GM12873 (cell line): ENCODE measurements around the gene ATF4.

Experiments
- TF ChIP-seq, protein P1 (sequence below): IDR thresholded peaks from 2 replicates; pipeline ENCODE4 v1.5.1; 2012; ENCODE audit warnings: low read depth, mild to moderate bottlenecking, moderate library complexity, low read length, control low read depth; ENCODE audit not compliant: insufficient read depth; ENCODE audit errors: missing control alignments

The ATF4 gene

DNA sequence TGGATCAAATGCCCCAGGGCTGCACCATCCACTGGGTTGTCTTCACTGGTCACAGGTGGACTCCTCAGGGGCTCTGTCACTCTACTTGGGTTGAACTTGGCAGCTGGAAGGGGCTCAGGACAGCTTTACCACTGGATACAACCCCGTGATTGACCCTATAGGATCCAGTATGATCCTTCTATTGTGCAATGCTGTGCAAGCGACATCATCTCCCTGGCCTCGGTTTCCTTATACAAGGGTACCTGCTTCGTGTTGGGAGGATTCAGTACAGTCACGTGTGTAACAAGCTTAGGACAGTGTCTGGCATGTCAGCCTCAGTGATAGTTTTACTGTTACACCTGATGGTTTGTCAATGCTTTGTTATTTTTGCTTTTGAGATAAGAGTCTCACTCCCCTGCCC lies 38.8 kb upstream of the ATF4 start:
- TF ChIP-seq, protein P1, sequence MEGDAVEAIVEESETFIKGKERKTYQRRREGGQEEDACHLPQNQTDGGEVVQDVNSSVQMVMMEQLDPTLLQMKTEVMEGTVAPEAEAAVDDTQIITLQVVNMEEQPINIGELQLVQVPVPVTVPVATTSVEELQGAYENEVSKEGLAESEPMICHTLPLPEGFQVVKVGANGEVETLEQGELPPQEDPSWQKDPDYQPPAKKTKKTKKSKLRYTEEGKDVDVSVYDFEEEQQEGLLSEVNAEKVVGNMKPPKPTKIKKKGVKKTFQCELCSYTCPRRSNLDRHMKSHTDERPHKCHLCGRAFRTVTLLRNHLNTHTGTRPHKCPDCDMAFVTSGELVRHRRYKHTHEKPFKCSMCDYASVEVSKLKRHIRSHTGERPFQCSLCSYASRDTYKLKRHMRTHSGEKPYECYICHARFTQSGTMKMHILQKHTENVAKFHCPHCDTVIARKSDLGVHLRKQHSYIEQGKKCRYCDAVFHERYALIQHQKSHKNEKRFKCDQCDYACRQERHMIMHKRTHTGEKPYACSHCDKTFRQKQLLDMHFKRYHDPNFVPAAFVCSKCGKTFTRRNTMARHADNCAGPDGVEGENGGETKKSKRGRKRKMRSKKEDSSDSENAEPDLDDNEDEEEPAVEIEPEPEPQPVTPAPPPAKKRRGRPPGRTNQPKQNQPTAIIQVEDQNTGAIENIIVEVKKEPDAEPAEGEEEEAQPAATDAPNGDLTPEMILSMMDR, result no peak

- TF ChIP-seq, protein P1, result no peak
Measured at GRCh38 chr22:39482768-39483167, 37.6 kb upstream of the ATF4 start.

GRCh38 chr22:39486951-39487825 lies 33.2 kb upstream of the ATF4 start:
- TF ChIP-seq, protein P1, result no peak

GRCh38 chr22:39487826-39488520 lies 32.4 kb upstream of the ATF4 start:
- TF ChIP-seq, protein P1, result no peak

GRCh38 chr22:39488563-39489083 lies 31.7 kb upstream of the ATF4 start:
- TF ChIP-seq, protein P1, result no peak

DNA sequence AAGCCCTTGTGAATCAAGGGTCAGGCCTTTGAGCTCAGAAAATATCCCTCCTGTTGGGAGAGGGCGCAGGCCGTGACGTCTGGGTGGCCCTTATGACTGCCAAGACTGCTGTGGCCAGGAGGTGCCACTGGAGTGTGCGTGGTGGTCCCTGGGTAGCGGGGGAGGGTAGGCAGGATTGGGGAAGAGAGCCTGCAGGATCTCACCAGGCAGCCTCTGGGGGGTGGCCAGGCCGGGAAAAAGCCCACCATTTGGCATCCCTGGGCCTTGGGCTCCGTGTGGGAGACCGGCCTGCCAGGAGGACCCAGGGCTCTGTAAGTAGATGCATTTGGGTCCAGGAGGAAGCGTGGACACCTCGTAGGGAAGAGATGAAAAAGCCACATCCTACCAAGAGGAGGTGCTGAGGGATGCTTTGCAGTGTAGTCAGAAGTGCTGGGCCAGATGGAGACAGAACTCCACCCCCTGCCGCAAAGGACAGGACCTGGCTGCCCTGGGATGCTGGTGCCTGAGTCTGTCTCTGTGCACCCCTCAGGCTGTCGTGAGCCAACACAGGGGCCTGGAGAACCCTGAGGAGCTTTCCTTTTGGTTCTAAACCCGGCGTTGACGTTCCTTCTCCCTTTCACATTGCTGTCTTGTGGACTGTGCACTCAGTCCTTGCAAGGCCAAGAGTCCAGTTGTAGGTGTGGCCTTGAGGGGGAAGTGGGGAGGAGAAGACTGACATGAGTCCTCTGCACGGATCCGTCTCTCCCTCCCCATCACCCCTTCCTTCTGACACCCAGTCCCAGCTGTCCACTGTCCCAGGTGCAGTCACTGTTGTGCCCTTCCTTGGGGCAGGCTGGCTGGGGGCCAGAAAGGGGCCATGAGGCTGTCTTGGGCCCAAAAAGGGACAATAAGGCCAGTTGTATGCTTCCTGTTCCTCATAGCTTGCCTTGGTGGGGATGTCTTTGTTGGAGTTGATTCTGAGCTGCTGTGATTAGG lies 31.0 kb upstream of the ATF4 start:
- TF ChIP-seq, protein P1, result no peak
